ENCODE data around the gene ECE1. TPM values are rescaled to one million over a fixed set of nuclear protein-coding genes. Genes with fewer than 3 reads are reported as not detected.

ECE1 gene
- polyA plus RNA-seq, 3 donors = 10.6 to 42.4 (median 23.3) TPM

DNA sequence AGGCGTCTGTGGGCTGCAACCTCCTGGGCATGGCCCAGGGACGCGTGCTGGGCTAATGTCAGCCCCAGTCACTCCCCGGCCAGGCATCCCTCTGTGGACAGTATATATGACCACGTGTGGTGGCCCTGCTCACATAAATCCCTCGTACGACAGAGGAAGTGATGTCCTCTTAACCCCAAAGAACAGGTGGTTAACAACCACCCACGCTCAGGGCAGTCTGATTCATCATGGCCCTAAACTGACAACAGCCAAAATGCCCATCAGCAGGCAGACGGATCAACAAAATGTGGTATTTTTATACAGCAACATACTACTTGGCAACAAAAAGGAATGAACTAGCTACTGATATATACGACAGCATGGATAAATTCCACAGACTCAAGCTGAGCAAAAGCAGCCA is 51.0 kb downstream of the ECE1 start:
- intact Hi-C loops (cut with micrococcal nuclease) = no loop called here
- Histone ChIP-seq H3K27me3 (ENCODE audit: control insufficient read depth in 2 of 2, insufficient read depth in 2 of 2, low read length in 2 of 2) (no peaks in the 10 kb centered on the region), H3K9ac (ENCODE audit: insufficient read depth, low read length, poor library complexity, severe bottlenecking) (no peak overlapping the region), H3K9me3 (replicated peaks in 1 of 2; ENCODE audit: control insufficient read depth in 1 of 2, insufficient read depth in 1 of 2, low read length in 2 of 2) (no peaks in the 10 kb centered on the region), H3K36me3 (replicated peaks in 1 of 2; ENCODE audit: control insufficient read depth in 1 of 2, insufficient read depth in 2 of 2, low read length in 2 of 2) (peaks cover 41 to 83% of the 10 kb centered on the region in 2 donors), H2AFZ (ENCODE audit: insufficient read depth, low read depth, low read length, poor library complexity, severe bottlenecking) (no peak overlapping the region), H3K27ac (ENCODE audit: low read depth in 1 of 2, low read length in 2 of 2) (no peak overlapping the region), H3K4me1 (ENCODE audit: control insufficient read depth in 1 of 2, insufficient read depth in 2 of 2, low read length in 2 of 2) (no peaks in the 10 kb centered on the region), H3K4me2 (replicated peaks; ENCODE audit: extremely low read depth, low read length, poor library complexity, severe bottlenecking) (no peak overlapping the region), H4K20me1 (ENCODE audit: insufficient read depth, low read length) (peaks cover 30% of the 10 kb centered on the region), H3K79me2 (ENCODE audit: insufficient read depth, low read length) (no peaks in the 10 kb centered on the region), H3K4me3 (replicated peaks in 1 of 3; ENCODE audit: low read depth in 2 of 3, low read length in 3 of 3) (no peak overlapping the region)
- no peaks in the 10 kb centered on the region for H3K9me3 Mint-ChIP-seq
- no peak overlapping the region for H3K27ac Mint-ChIP-seq
- H3K4me1 Mint-ChIP-seq = no peaks in the 10 kb centered on the region
- peaks cover 86 to 98% of the 10 kb centered on the region in 2 donors for H3K36me3 Mint-ChIP-seq
- 73% methylated on average over 9 of the region's 10 CpGs for WGBS (ENCODE audit: insufficient coverage)
- no peak for DNase-seq
- H3K27me3 Mint-ChIP-seq (ENCODE audit: low read depth in 3 of 3) = peaks cover 15 to 20% (median 20%) of the 10 kb centered on the region in 3 donors
- TF ChIP-seq, protein P1, sequence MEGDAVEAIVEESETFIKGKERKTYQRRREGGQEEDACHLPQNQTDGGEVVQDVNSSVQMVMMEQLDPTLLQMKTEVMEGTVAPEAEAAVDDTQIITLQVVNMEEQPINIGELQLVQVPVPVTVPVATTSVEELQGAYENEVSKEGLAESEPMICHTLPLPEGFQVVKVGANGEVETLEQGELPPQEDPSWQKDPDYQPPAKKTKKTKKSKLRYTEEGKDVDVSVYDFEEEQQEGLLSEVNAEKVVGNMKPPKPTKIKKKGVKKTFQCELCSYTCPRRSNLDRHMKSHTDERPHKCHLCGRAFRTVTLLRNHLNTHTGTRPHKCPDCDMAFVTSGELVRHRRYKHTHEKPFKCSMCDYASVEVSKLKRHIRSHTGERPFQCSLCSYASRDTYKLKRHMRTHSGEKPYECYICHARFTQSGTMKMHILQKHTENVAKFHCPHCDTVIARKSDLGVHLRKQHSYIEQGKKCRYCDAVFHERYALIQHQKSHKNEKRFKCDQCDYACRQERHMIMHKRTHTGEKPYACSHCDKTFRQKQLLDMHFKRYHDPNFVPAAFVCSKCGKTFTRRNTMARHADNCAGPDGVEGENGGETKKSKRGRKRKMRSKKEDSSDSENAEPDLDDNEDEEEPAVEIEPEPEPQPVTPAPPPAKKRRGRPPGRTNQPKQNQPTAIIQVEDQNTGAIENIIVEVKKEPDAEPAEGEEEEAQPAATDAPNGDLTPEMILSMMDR (IDR thresholded peaks at IDR 0.05) = no peak
- peak overlapping the region in 1 of 2 donors; percentile 46 for H3K4me3 Mint-ChIP-seq

DNA sequence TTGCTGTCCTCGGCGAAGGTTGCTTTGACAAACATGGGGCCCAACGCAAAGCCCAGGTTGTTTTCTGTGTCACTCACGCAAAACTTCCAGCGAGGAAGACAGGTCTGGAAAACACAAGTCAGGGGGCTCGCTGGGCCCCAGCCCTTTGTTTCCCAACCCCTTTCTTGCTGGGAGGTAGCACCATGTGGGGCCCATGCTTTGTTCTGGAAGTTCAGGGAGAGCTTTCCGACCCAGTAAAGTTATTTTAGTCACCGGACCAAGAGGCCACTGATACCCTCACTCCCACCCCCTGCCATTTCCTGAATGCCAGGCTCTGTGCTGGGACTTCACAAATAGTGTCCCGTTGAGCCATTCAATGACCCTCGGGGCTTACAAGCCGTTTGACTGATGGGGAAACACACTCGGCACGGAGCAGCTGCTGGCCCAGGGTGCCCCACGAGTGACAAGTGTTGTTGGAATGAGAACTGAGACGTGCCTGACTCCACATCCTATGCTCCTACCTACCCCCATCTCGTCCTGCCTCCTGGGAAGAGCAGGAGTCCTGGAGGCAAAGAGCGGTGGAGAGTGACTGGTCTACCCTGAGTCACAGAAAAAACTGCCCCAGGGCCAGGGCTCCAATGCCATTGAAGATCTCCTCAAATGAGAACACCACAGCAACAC is 52.0 kb downstream of the ECE1 start:
- H3K36me3 Mint-ChIP-seq = peaks cover 85 to 96% of the 10 kb centered on the region in 2 donors
- H3K4me1 ChIP-seq (ENCODE audit: control insufficient read depth in 1 of 2, insufficient read depth in 2 of 2, low read length in 2 of 2) = no peaks in the 10 kb centered on the region
- H4K20me1 ChIP-seq (ENCODE audit: insufficient read depth, low read length) = peaks cover 28% of the 10 kb centered on the region
- H3K27me3 ChIP-seq (ENCODE audit: control insufficient read depth in 2 of 2, insufficient read depth in 2 of 2, low read length in 2 of 2) = no peaks in the 10 kb centered on the region
- intact Hi-C loops (cut with micrococcal nuclease) = no loop called here
- no peak for DNase-seq
- peaks cover 12 to 25% (median 16%) of the 10 kb centered on the region in 3 donors for H3K27me3 Mint-ChIP-seq (ENCODE audit: low read depth in 3 of 3)
- no peak overlapping the region for H3K4me3 Mint-ChIP-seq
- no peaks in the 10 kb centered on the region for H3K79me2 ChIP-seq (ENCODE audit: insufficient read depth, low read length)
- no peaks in the 10 kb centered on the region for H3K9me3 ChIP-seq (replicated peaks in 1 of 2; ENCODE audit: control insufficient read depth in 1 of 2, insufficient read depth in 1 of 2, low read length in 2 of 2)
- 98% methylated on average over 8 of the region's 17 CpGs for WGBS (ENCODE audit: insufficient coverage)
- no peak overlapping the region for H3K9ac ChIP-seq (ENCODE audit: insufficient read depth, low read length, poor library complexity, severe bottlenecking)
- no peak overlapping the region for H3K4me2 ChIP-seq (replicated peaks; ENCODE audit: extremely low read depth, low read length, poor library complexity, severe bottlenecking)
- H3K4me1 Mint-ChIP-seq = no peaks in the 10 kb centered on the region
- peak overlapping the region in 1 of 7 donors; percentile 50 for H3K27ac Mint-ChIP-seq
- no peaks in the 10 kb centered on the region for H3K9me3 Mint-ChIP-seq
- TF ChIP-seq, protein P1 (IDR thresholded peaks at IDR 0.05) = no peak
- no peak overlapping the region for H3K27ac ChIP-seq (ENCODE audit: low read depth in 1 of 2, low read length in 2 of 2)
- no peak overlapping the region for H2AFZ ChIP-seq (ENCODE audit: insufficient read depth, low read depth, low read length, poor library complexity, severe bottlenecking)
- H3K36me3 ChIP-seq (replicated peaks in 1 of 2; ENCODE audit: control insufficient read depth in 1 of 2, insufficient read depth in 2 of 2, low read length in 2 of 2) = peaks cover 35 to 80% of the 10 kb centered on the region in 2 donors
- no peak overlapping the region for H3K4me3 ChIP-seq (replicated peaks in 1 of 3; ENCODE audit: low read depth in 2 of 3, low read length in 3 of 3)
